Stomach (tissue), 9 donors: ENCODE results near the gene RASSF3. TPM values are rescaled to one million over a fixed set of nuclear protein-coding genes. Genes with fewer than 3 reads are reported as not detected.

ENCODE experiments used
- DNase-seq, 2 donors: peaks; one replicate each; pipeline versions ENCODE4 v3.0.0 to v3.0.0-alpha.2; 2013 to 2019
- H3K27ac ChIP-seq, 5 donors: fragments of 200-600 bp in 4 of 5; sonication (generic) in 4 of 5; one replicate each; pipeline ENCODE4 v1.5.1; 2013 to 2019; ENCODE audit warnings: mild to moderate bottlenecking in 1 of 5, moderate library complexity in 1 of 5
- H3K27me3 ChIP-seq, 3 donors: fragments of 200-600 bp; sonication (generic); one replicate each; pipeline ENCODE4 v1.5.1; 2017 to 2019; ENCODE audit warnings: mixed run types in 1 of 3
- H3K36me3 ChIP-seq, 4 donors: fragments of 200-600 bp; sonication (generic); 1 replicate in 3 of 4; 2 replicates in 1 of 4; pipeline ENCODE4 v1.5.1; 2016 to 2019
- H3K4me1 ChIP-seq, 4 donors: fragments of 200-600 bp; sonication (generic); one replicate each; pipeline ENCODE4 v1.5.1; 2016 to 2019
- H3K4me3 ChIP-seq, 4 donors: fragments of 200-600 bp; sonication (generic) in 3 of 4; one replicate each; pipeline ENCODE4 v1.5.1; 2016 to 2019; ENCODE audit warnings: mild to moderate bottlenecking in 1 of 4
- H3K9me3 ChIP-seq, 4 donors: fragments of 200-600 bp; sonication (generic); one replicate each; pipeline ENCODE4 v1.5.1; 2016 to 2019
- CTCF ChIP-seq, 7 experiments: fragments of 450-650 bp in 4 of 7; fragments of 200-600 bp in 3 of 7; sonication (generic) in 3 of 7; IDR thresholded peaks; one replicate each; pipeline ENCODE4 v1.5.1; 2016 to 2019; ENCODE audit warnings: antibody characterized with exemption in 7 of 7, control low read depth in 2 of 7, mild to moderate bottlenecking in 1 of 7
- EP300 ChIP-seq: sonication (generic); formaldehyde crosslinking; IDR thresholded peaks from one replicate; pipeline ENCODE4 v1.6.1; 2017; ENCODE audit warnings: antibody characterized with exemption
- POLR2A ChIP-seq, 4 donors: fragments of 450-650 bp; IDR thresholded peaks; one replicate each; pipeline ENCODE4 v1.6.1; 2016; ENCODE audit warnings: antibody characterized with exemption in 4 of 4, control low read depth in 2 of 4, mild to moderate bottlenecking in 1 of 4, moderate library complexity in 1 of 4
- POLR2AphosphoS5 ChIP-seq, 3 donors: sonication (generic); formaldehyde crosslinking; IDR thresholded peaks; one replicate each; pipeline ENCODE4 v1.6.1; 2016; ENCODE audit warnings: antibody characterized with exemption in 3 of 3
- whole genome bisulfite sequencing, 5 donors: extraction: QIAGEN DNeasy Blood & Tissue Kit in 3 of 5; methylation state at CpG; one replicate each; pipeline versions ENCODE4 v1.1.5 to v1.1.7; 2013 to 2018; 5-methylcytosine and 5-hydroxymethylcytosine counted together
- intact Hi-C: fragments of 100-400 bp; cut with DNase I; formaldehyde crosslinking; loops from one replicate; pipeline ENCODE4 v1.15.1; 2023; ENCODE audit warnings: low total_unique reads
- polyA plus RNA-seq, 3 donors: library from polyadenylated mRNA; stranded (reverse); fragments of 200-250 nt; gene quantifications; one replicate each; pipeline ENCODE4 v1.2.3, GENCODE V29; 2013
- total RNA-seq, 5 donors: library from RNA; depleted of rRNA; stranded (reverse); fragments of >200 nt; gene quantifications; one replicate each; pipeline versions ENCODE4 v1.1.0 to v1.2.3, GENCODE V29; 2014 to 2016
- donor health status: healthy with polysubstance abuse.
- donor health status: Bipolar disorder and iron deficiency.
- donor health status: healthy.

Gene RASSF3
- total and polyA plus RNA-seq, 8 donors = 29.3 to 109 (median 54.8) TPM

- Histone ChIP-seq H3K36me3 (no peaks in the 10 kb centered on the region), H3K4me1 (peaks cover 0 to 9% (median 0%) of the 10 kb centered on the region in 4 donors), H3K4me3 (no peak overlapping the region), H3K27ac (no peak overlapping the region), H3K27me3 (no peaks in the 10 kb centered on the region), H3K9me3 (peaks cover 0 to 13% (median 12%) of the 10 kb centered on the region in 4 donors)
- DNase-seq = no peak
- intact Hi-C loops = no loop called here
- TF ChIP-seq CTCF (IDR thresholded peaks at IDR 0.05) (no peak), EP300 (no peak), POLR2A (IDR thresholded peaks at IDR 0.05) (no peak), POLR2AphosphoS5 (IDR thresholded peaks at IDR 0.05) (no peak)
- 54 to 68% (median 64%) methylated on average over 2 of the region's 2 CpGs for WGBS, 5 donors
Measured at GRCh38 chr12:64571411-64571810, 38.9 kb upstream of the RASSF3 start.

GRCh38 chr12:64572241-64572640 lies 38.1 kb upstream of the RASSF3 start:
- Histone ChIP-seq H3K36me3 (no peaks in the 10 kb centered on the region), H3K4me1 (peaks cover 0 to 9% (median 0%) of the 10 kb centered on the region in 4 donors), H3K9me3 (peaks cover 0 to 13% (median 12%) of the 10 kb centered on the region in 4 donors), H3K27ac (no peak overlapping the region), H3K4me3 (no peak overlapping the region), H3K27me3 (no peaks in the 10 kb centered on the region)
- no peak for DNase-seq
- TF ChIP-seq POLR2A (IDR thresholded peaks at IDR 0.05) (no peak), EP300 (no peak), POLR2AphosphoS5 (IDR thresholded peaks at IDR 0.05) (no peak), CTCF (IDR thresholded peaks at IDR 0.05) (no peak)
- 86 to 94% (median 91%) methylated on average over 2 of the region's 2 CpGs for WGBS, 5 donors
- intact Hi-C loops = no loop called here

- Histone ChIP-seq H3K4me3 (no peak overlapping the region), H3K27ac (no peak overlapping the region), H3K27me3 (no peaks in the 10 kb centered on the region), H3K36me3 (no peaks in the 10 kb centered on the region), H3K9me3 (peaks cover 0 to 13% (median 12%) of the 10 kb centered on the region in 4 donors), H3K4me1 (no peaks in the 10 kb centered on the region)
- intact Hi-C loops = no loop called here
- TF ChIP-seq EP300 = no peak
- TF ChIP-seq POLR2AphosphoS5 (IDR thresholded peaks at IDR 0.05) = no peak
- no peak for TF ChIP-seq CTCF (IDR thresholded peaks at IDR 0.05)
- TF ChIP-seq POLR2A (IDR thresholded peaks at IDR 0.05) = no peak
- no peak for DNase-seq
Measured at GRCh38 chr12:64574837-64575236, 35.5 kb upstream of the RASSF3 start.

- intact Hi-C loops = no loop called here
- peaks cover 0 to 13% (median 12%) of the 10 kb centered on the region in 4 donors for H3K9me3 ChIP-seq
- no peaks in the 10 kb centered on the region for H3K27me3 ChIP-seq
- H3K27ac ChIP-seq = no peak overlapping the region
- no peaks in the 10 kb centered on the region for H3K4me1 ChIP-seq
- no peak overlapping the region for H3K4me3 ChIP-seq
- no peak for DNase-seq
- no peaks in the 10 kb centered on the region for H3K36me3 ChIP-seq
- TF ChIP-seq CTCF (IDR thresholded peaks at IDR 0.05) = no peak
- TF ChIP-seq POLR2AphosphoS5 (IDR thresholded peaks at IDR 0.05) = no peak
- WGBS, 5 donors = 76 to 95% (median 91%) methylated on average over 4 of the region's 4 CpGs
Measured at GRCh38 chr12:64577046-64577445, 33.2 kb upstream of the RASSF3 start.
